PC-3 (cell line): Measurements from ENCODE around the gene ZNF346.

ENCODE experiments used
- EZH2 ChIP-seq: fragments of 300-600 bp; sonication (generic); IDR thresholded peaks from one replicate; pipeline ENCODE4 v1.6.1; 2017; ENCODE audit warnings: antibody characterized with exemption, mild to moderate bottlenecking, low read length; ENCODE audit not compliant: unreplicated experiment
- EZH2phosphoT487 ChIP-seq: fragments of 300-600 bp; sonication (generic); IDR thresholded peaks from 2 replicates; pipeline ENCODE4 v1.6.1; 2018; ENCODE audit warnings: mild to moderate bottlenecking, antibody characterized with exemption, low read length, borderline replicate concordance
- TF ChIP-seq, protein P1 (sequence below): fragments of 300-600 bp; sonication (generic); conservative IDR thresholded peaks from 2 replicates; pipeline ENCODE4 v1.5.1; 2017; ENCODE audit warnings: antibody characterized with exemption, low read depth, mild to moderate bottlenecking, low read length

DNA sequence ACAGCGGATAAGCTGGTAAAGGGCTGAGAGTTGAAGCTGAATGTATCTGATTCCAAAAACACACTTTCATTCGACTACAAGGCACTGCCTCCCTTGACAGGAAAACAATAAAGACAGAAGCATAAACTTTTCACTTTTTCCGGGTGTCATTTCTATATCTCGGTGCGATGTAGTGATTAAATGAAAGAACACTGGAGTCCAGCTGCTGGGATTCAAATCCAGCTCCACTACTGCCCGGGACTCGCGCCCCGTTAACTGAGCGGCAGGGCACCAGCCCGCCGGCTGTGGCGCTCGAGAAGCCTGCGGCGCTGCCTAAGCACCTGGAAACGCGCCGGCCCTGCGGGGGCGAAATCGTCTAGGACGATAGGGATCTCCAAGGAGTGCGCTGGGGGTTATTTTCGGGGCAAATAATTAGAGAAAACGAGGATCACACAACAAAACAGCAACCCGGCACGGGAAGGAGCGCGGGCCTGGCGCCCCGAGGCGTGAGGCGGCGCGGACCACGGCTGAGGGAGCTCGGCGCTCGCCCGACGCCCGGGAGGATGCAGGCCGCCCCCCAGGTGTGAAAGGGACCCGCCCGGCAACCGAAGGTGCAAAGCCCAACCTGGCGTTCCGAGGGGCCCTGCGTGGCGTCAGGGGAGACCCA is 16.8 kb upstream of the ZNF346 start:
- TF ChIP-seq, protein P1, sequence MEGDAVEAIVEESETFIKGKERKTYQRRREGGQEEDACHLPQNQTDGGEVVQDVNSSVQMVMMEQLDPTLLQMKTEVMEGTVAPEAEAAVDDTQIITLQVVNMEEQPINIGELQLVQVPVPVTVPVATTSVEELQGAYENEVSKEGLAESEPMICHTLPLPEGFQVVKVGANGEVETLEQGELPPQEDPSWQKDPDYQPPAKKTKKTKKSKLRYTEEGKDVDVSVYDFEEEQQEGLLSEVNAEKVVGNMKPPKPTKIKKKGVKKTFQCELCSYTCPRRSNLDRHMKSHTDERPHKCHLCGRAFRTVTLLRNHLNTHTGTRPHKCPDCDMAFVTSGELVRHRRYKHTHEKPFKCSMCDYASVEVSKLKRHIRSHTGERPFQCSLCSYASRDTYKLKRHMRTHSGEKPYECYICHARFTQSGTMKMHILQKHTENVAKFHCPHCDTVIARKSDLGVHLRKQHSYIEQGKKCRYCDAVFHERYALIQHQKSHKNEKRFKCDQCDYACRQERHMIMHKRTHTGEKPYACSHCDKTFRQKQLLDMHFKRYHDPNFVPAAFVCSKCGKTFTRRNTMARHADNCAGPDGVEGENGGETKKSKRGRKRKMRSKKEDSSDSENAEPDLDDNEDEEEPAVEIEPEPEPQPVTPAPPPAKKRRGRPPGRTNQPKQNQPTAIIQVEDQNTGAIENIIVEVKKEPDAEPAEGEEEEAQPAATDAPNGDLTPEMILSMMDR = peak; percentile 57
- TF ChIP-seq EZH2 (no peak), EZH2phosphoT487 (no peak)
